K562 (cell line): ENCODE results near the gene PCNX2. TPM values are rescaled to one million over a fixed set of nuclear protein-coding genes. Genes with fewer than 3 reads are reported as not detected.
A peak's percentile ranks its signal among the peaks of the same experiment; 100 is the strongest.

Experiments
- BCL6 ChIP-seq: fragments of 250-450 bp; sonication (Bioruptor Pico); IDR thresholded peaks from 2 replicates; pipeline ENCODE4 v1.4.0; 2020
- ERF ChIP-seq: fragments of 450-650 bp; formaldehyde crosslinking; IDR thresholded peaks from 2 replicates; pipeline ENCODE4 v1.4.0; 2020; ENCODE audit warnings: mild to moderate bottlenecking, mixed read lengths
- ETV1 ChIP-seq: fragments of 450-650 bp; conservative IDR thresholded peaks from 2 replicates; pipeline ENCODE4 v1.6.1; 2016; ENCODE audit warnings: missing genetic modification characterization, control low read depth, low read depth, missing compliant biosample characterization
- HIVEP1 ChIP-seq: fragments of 250-450 bp; sonication (Bioruptor Pico); IDR thresholded peaks from 2 replicates; pipeline ENCODE4 v1.4.0; 2020; ENCODE audit warnings: mild to moderate bottlenecking
- HSF4 ChIP-seq: fragments of 250-450 bp; sonication (Bioruptor Pico); IDR thresholded peaks from 2 replicates; pipeline ENCODE4 v2.1.2; 2022; ENCODE audit warnings: mild to moderate bottlenecking, moderate library complexity, borderline replicate concordance
- MAFG ChIP-seq: fragments of 450-650 bp; conservative IDR thresholded peaks from 2 replicates; pipeline ENCODE4 v1.6.1; 2016; ENCODE audit warnings: missing genetic modification characterization, missing compliant biosample characterization
- PHTF2 ChIP-seq: fragments of 250-450 bp; sonication (Bioruptor Pico); IDR thresholded peaks from 2 replicates; pipeline ENCODE4 v1.5.0; 2021; ENCODE audit warnings: mild to moderate bottlenecking
- SMAD4 ChIP-seq: fragments of 250-450 bp; sonication (Bioruptor Pico); conservative IDR thresholded peaks from 2 replicates; pipeline ENCODE4 v1.8.0; 2021; ENCODE audit warnings: inconsistent platforms, mild to moderate bottlenecking, moderate library complexity
- ZNF134 ChIP-seq: fragments of 250-450 bp; sonication (Bioruptor Pico); conservative IDR thresholded peaks from 2 replicates; pipeline ENCODE4 v1.4.0; 2020
- ZNF239 ChIP-seq: fragments of 250-450 bp; sonication (Bioruptor Pico); IDR thresholded peaks from 2 replicates; pipeline ENCODE4 v1.4.0; 2020; ENCODE audit warnings: mild to moderate bottlenecking
- ZNF41 ChIP-seq: fragments of 250-450 bp; sonication (Bioruptor Pico); conservative IDR thresholded peaks from 2 replicates; pipeline ENCODE4 v1.4.0; 2020; ENCODE audit warnings: mild to moderate bottlenecking
- ZNF584 ChIP-seq: fragments of 200-800 bp; sonication (Bioruptor generic); IDR thresholded peaks from 2 replicates; pipeline ENCODE4 v1.6.1; 2016; ENCODE audit warnings: low read depth, mild to moderate bottlenecking, missing genetic modification characterization, missing compliant biosample characterization
- ZNF699 ChIP-seq: fragments of 250-450 bp; sonication (Bioruptor Pico); IDR thresholded peaks from 2 replicates; pipeline ENCODE4 v1.8.0; 2021; ENCODE audit warnings: mild to moderate bottlenecking, moderate library complexity; ENCODE audit not compliant: insufficient replicate concordance
- ZNF778 ChIP-seq: fragments of 450-650 bp; formaldehyde crosslinking; IDR thresholded peaks from 2 replicates; pipeline ENCODE4 v1.4.0; 2020; ENCODE audit warnings: mild to moderate bottlenecking, moderate library complexity
- polyA plus RNA-seq, 8 experiments: library from polyadenylated mRNA; depleted of rRNA in 4 of 8; stranded (reverse) in 5 of 8; unstranded in 3 of 8; fragments of >200 nt; fragmentation: Nextera tagmentation in 2 of 8; fragmentation: Illumina TruSeq in 1 of 8; extraction: Ambion mirVana in 2 of 8; extraction: Trizol in 1 of 8; gene quantifications; 2 replicates each; pipeline versions ENCODE4 v1.2.1 to v1.2.3, GENCODE V29; 2011 to 2014; ENCODE audit warnings: inconsistent platforms in 1 of 8, missing spikeins in 1 of 8
- total RNA-seq, 7 experiments: library from RNA; depleted of rRNA in 6 of 7; stranded (reverse); fragments of >200 nt in 6 of 7; fragmentation: Illumina TruSeq in 2 of 7; extraction: Trizol in 2 of 7; gene quantifications; 2 replicates each; pipeline versions ENCODE4 v1.2.1 to v1.2.3, GENCODE V29; 2011 to 2021; ENCODE audit warnings: low replicate concordance in 1 of 7
- TF ChIP-seq, protein P1 (sequence below): fragments of 150-350 bp; conservative IDR thresholded peaks from 2 replicates; pipeline ENCODE4 v1.6.1; 2014; ENCODE audit warnings: low read length
- TF ChIP-seq, protein P2 (sequence below): fragments of 250-450 bp; sonication (Bioruptor Pico); IDR thresholded peaks from 2 replicates; pipeline ENCODE4 v1.5.0; 2022; ENCODE audit warnings: mild to moderate bottlenecking
- TF ChIP-seq, protein P3 (sequence below), 2 experiments: fragments of 200-800 bp in 1 of 2; sonication (Bioruptor generic) in 1 of 2; sonication (generic) in 1 of 2; formaldehyde crosslinking in 1 of 2; IDR thresholded peaks in 1 of 2; conservative IDR thresholded peaks in 1 of 2; 2 replicates each; pipeline versions ENCODE4 v1.5.0 to v1.6.1; 2016 to 2020; ENCODE audit warnings: missing compliant biosample characterization in 1 of 2, missing genetic modification characterization in 1 of 2, missing genetic modification reagents in 1 of 2
- TF ChIP-seq, protein P4 (sequence below): fragments of 250-450 bp; sonication (Bioruptor Pico); IDR thresholded peaks from 2 replicates; pipeline ENCODE4 v1.8.0; 2021; ENCODE audit warnings: mild to moderate bottlenecking, moderate library complexity
- TF ChIP-seq, protein P5 (sequence below): fragments of 250-450 bp; sonication (Bioruptor Pico); IDR thresholded peaks from 2 replicates; pipeline ENCODE4 v1.4.0; 2020

Gene PCNX2
- total and polyA plus RNA-seq, 9 of the 15 experiments (the other 6 are each of a cell fraction or from before 2014, with no cell fraction given), result 0.07 to 0.33 TPM; not detected in 7

GRCh38 chr1:232949636-232950196 lies 345.8 kb downstream of the PCNX2 start (continued):
- peak; percentile 81; the same call in 1 of the 2 replicates for TF ChIP-seq HSF4 (CRISPR knock-in tag)
- TF ChIP-seq BCL6 (CRISPR knock-in tag), result peak; percentile 84
- no peak for TF ChIP-seq MAFG (tag)
- TF ChIP-seq, protein P1, sequence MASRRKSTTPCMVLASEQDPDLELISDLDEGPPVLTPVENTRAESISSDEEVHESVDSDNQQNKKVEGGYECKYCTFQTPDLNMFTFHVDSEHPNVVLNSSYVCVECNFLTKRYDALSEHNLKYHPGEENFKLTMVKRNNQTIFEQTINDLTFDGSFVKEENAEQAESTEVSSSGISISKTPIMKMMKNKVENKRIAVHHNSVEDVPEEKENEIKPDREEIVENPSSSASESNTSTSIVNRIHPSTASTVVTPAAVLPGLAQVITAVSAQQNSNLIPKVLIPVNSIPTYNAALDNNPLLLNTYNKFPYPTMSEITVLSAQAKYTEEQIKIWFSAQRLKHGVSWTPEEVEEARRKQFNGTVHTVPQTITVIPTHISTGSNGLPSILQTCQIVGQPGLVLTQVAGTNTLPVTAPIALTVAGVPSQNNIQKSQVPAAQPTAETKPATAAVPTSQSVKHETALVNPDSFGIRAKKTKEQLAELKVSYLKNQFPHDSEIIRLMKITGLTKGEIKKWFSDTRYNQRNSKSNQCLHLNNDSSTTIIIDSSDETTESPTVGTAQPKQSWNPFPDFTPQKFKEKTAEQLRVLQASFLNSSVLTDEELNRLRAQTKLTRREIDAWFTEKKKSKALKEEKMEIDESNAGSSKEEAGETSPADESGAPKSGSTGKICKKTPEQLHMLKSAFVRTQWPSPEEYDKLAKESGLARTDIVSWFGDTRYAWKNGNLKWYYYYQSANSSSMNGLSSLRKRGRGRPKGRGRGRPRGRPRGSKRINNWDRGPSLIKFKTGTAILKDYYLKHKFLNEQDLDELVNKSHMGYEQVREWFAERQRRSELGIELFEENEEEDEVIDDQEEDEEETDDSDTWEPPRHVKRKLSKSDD, result no peak
- TF ChIP-seq ZNF239 (CRISPR knock-in tag), result peak; percentile 71
- 0 out of 2 replicates have a peak, but pooled peaks have one; percentile 20 for TF ChIP-seq ERF (CRISPR knock-in tag)
- TF ChIP-seq, protein P2, sequence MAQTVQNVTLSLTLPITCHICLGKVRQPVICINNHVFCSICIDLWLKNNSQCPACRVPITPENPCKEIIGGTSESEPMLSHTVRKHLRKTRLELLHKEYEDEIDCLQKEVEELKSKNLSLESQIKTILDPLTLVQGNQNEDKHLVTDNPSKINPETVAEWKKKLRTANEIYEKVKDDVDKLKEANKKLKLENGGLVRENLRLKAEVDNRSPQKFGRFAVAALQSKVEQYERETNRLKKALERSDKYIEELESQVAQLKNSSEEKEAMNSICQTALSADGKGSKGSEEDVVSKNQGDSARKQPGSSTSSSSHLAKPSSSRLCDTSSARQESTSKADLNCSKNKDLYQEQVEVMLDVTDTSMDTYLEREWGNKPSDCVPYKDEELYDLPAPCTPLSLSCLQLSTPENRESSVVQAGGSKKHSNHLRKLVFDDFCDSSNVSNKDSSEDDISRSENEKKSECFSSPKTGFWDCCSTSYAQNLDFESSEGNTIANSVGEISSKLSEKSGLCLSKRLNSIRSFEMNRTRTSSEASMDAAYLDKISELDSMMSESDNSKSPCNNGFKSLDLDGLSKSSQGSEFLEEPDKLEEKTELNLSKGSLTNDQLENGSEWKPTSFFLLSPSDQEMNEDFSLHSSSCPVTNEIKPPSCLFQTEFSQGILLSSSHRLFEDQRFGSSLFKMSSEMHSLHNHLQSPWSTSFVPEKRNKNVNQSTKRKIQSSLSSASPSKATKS (CRISPR knock-in tag), result 0 out of 2 replicates have a peak, but pooled peaks have one; percentile 57
- TF ChIP-seq ZNF584 (CRISPR knock-in tag), result peak; percentile 81
- 0 out of 2 replicates have a peak, but pooled peaks have one; percentile 22 for TF ChIP-seq PHTF2 (CRISPR knock-in tag)
- TF ChIP-seq SMAD4 (CRISPR knock-in tag), result peak; percentile 87
- peak; percentile 76 for TF ChIP-seq ZNF699 (CRISPR knock-in tag)
- 0 out of 2 replicates have a peak, but pooled peaks have one; percentile 56 for TF ChIP-seq ZNF134 (CRISPR knock-in tag)
- TF ChIP-seq ZNF778 (CRISPR knock-in tag), result no peak
- TF ChIP-seq, protein P3, sequence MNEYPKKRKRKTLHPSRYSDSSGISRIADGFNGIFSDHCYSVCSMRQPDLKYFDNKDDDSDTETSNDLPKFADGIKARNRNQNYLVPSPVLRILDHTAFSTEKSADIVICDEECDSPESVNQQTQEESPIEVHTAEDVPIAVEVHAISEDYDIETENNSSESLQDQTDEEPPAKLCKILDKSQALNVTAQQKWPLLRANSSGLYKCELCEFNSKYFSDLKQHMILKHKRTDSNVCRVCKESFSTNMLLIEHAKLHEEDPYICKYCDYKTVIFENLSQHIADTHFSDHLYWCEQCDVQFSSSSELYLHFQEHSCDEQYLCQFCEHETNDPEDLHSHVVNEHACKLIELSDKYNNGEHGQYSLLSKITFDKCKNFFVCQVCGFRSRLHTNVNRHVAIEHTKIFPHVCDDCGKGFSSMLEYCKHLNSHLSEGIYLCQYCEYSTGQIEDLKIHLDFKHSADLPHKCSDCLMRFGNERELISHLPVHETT (CRISPR knock-in tag; conservative IDR thresholded peaks at IDR 0.05 in 1 of 2, IDR thresholded peaks at IDR 0.05 in 1 of 2), result peak in 1 of 2 experiments; percentile 90; a peak in 2 of 4 replicates
- peak; percentile 88 for TF ChIP-seq ZNF41
- peak; percentile 82 for TF ChIP-seq HIVEP1 (CRISPR knock-in tag)
- TF ChIP-seq ETV1 (tag), result peak; percentile 51; the same call in 1 of the 2 replicates
- TF ChIP-seq, protein P4, sequence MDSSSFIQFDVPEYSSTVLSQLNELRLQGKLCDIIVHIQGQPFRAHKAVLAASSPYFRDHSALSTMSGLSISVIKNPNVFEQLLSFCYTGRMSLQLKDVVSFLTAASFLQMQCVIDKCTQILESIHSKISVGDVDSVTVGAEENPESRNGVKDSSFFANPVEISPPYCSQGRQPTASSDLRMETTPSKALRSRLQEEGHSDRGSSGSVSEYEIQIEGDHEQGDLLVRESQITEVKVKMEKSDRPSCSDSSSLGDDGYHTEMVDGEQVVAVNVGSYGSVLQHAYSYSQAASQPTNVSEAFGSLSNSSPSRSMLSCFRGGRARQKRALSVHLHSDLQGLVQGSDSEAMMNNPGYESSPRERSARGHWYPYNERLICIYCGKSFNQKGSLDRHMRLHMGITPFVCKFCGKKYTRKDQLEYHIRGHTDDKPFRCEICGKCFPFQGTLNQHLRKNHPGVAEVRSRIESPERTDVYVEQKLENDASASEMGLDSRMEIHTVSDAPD (CRISPR knock-in tag), result 0 out of 2 replicates have a peak, but pooled peaks have one; percentile 43
- TF ChIP-seq, protein P5, sequence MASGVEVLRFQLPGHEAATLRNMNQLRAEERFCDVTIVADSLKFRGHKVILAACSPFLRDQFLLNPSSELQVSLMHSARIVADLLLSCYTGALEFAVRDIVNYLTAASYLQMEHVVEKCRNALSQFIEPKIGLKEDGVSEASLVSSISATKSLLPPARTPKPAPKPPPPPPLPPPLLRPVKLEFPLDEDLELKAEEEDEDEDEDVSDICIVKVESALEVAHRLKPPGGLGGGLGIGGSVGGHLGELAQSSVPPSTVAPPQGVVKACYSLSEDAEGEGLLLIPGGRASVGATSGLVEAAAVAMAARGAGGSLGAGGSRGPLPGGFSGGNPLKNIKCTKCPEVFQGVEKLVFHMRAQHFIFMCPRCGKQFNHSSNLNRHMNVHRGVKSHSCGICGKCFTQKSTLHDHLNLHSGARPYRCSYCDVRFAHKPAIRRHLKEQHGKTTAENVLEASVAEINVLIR (CRISPR knock-in tag), result peak; percentile 48; the same call in 1 of the 2 replicates
